ENCODE data around the gene THPO.
"Not testable (repeated sequence)": the region's sequence is repeated elsewhere in the genome, so short reads cannot be mapped to it uniquely, and the experiment has no call there.

The THPO gene

GRCh38 chr3:184349563-184350470 is 28.2 kb downstream of the THPO start:
- no peak for DNase-seq (ENCODE audit: low read depth)

- DNase-seq (ENCODE audit: low read depth), result no peak
Observed at GRCh38 chr3:184348057-184348382, 30.0 kb downstream of the THPO start.

GRCh38 chr3:184347321-184348056 is 30.5 kb downstream of the THPO start:
- DNase-seq (ENCODE audit: low read depth), result no peak

GRCh38 chr3:184346480-184347190 is 31.4 kb downstream of the THPO start:
- DNase-seq (ENCODE audit: low read depth), result no peak

GRCh38 chr3:184345317-184346144 is 32.5 kb downstream of the THPO start:
- DNase-seq (ENCODE audit: low read depth), result no peak

DNA sequence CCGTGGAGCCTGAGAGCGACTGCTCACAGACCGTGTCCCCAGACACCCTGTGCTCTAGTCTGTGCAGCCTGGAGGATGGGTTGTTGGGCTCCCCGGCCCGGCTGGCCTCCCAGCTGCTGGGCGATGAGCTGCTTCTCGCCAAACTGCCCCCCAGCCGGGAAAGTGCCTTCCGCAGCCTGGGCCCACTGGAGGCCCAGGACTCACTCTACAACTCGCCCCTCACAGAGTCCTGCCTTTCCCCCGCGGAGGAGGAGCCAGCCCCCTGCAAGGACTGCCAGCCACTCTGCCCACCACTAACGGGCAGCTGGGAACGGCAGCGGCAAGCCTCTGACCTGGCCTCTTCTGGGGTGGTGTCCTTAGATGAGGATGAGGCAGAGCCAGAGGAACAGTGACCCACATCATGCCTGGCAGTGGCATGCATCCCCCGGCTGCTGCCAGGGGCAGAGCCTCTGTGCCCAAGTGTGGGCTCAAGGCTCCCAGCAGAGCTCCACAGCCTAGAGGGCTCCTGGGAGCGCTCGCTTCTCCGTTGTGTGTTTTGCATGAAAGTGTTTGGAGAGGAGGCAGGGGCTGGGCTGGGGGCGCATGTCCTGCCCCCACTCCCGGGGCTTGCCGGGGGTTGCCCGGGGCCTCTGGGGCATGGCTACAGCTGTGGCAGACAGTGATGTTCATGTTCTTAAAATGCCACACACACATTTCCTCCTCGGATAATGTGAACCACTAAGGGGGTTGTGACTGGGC is 33.3 kb downstream of the THPO start:
- no peak for DNase-seq (ENCODE audit: low read depth)

DNA sequence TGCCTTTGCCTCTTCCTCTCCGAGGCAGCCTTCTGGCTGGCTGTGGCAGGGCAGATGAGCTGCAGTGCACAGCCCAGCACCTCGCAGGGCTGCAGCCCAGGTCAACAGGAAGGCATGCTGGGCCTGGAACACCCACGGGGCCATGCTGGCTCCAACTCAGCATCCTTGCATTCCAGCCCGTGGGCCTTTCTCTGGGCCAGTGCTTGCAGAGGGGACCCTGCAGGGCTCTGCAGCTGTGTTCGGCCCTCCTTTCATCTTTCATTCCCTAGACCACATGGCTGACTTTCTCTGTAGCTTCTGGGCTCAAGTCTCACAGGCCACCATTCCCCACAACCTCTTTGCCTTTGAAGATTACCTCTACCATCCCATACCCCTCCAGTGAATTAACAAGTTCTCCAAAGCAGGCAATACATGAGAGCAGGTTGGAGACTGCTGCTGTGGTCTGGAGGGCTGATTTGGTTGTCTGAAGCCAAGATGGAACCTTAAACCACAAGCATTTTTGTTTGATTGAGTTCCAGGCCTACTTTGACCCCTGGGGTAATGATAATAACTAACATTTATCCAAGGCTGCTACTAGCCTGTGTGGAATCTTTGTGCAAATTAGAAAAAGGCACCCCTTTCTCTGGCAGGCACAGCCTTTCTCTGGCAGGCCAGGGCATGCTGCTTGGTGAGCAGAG is 34.7 kb downstream of the THPO start:
- no peak for DNase-seq (ENCODE audit: low read depth)

DNA sequence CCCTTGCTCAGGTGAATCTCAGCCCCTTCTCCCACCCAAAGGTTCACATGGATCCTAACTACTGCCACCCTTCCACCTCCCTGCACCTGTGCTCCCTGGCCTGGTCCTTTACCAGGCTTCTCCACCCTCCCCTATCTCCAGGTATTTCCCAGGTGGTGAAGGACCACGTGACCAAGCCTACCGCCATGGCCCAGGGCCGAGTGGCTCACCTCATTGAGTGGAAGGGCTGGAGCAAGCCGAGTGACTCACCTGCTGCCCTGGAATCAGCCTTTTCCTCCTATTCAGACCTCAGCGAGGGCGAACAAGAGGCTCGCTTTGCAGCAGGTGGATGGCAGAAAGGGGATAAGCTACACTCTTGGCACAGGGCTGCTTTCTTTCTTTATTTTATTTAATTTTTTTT is 36.1 kb downstream of the THPO start:
- no peak for DNase-seq (ENCODE audit: low read depth)

DNA sequence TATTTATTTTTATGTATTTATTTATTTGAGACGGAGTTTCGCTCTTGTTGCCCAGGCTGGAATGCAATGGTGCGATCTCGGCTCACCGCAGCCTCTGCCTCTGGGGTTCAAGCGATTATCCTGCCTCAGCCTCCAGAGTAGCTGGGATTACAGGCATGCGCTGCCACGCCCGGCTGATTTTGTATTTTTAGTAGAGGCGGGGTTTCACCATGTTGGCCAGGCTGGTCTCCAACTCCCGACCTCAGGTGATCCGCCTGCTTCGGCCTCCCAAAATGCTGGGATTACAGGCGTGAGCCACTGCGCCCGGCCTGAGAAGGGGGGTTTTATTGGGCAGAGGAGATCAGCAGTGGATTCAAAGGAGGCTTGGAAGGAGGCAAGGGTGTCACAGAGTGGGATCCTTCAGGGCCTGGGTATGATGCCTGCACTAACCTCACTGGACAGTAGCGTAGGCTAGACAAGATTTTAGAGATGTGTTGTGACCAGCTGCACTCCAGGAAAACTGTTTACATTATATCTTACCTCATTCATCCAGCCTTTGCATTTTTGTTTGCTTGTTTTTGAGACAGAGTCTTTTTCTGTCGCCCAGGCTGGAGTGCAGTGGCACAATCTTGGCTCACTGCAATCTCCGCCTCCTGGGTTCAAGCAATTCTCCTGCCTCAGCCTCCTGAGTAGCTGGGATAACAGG is 38.4 kb downstream of the THPO start:
- not testable (repeated sequence) for DNase-seq (ENCODE audit: low read depth)

GRCh38 chr3:184339001-184339400 is 39.0 kb downstream of the THPO start:
- no peak for DNase-seq (ENCODE audit: low read depth)

- no peak for DNase-seq (ENCODE audit: low read depth)
Observed at GRCh38 chr3:184338511-184338945, 39.5 kb downstream of the THPO start.

- no peak for DNase-seq (ENCODE audit: low read depth)
Observed at GRCh38 chr3:184337981-184338380, 40.0 kb downstream of the THPO start.

- no peak for DNase-seq (ENCODE audit: low read depth)
Observed at GRCh38 chr3:184337399-184337714, 40.6 kb downstream of the THPO start, which contains the start of gene FAM131A. TSS of gene FAM131A (plus strand) at chr3:184337600. CDS start at chr3:184337631, 31 bp downstream.

GRCh38 chr3:184336547-184337398 is 41.2 kb downstream of the THPO start:
- no peak for DNase-seq (ENCODE audit: low read depth)

DNA sequence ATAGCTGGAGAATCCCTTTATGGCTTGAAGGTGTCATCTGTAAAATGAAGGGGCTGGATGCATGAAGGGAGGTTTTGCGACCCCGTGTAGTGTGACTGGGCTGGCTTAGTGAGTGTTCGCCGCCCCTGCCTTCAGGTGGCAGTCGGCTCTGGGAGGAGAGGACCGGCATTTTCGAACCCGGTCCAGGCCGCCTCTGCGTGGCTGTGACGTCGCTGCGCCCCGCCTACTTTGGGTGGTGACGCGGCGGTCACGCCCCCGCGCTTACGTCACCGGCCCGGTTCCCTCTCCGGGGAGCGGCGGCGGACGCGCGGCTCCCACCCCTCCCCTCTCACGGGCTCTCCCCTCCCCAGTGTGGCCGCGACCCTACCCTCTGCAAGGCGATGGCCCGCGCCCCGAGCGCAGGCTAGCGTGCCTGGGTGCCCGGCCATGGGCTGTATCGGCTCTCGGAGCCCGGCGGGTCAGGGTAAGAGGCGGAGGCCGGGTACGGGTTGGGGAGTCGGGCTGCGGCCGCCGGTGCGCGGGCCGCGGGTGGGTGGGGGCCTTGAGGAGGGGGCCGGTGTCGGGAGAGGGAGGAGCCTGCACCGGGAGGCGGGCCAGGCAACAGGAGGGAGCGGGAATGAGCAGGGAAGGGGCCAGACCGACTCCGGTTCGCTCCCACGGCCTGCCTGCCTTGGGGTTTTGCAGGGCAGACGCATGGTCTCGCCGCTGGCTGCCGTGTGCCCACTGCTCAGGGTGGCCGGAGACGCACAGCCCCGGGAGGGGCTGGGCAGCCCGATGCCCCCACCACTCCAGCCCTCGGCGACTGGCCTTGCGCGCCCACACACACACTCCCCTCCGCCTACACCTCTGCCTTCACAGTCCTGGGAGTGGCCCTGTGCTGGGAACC is 42.1 kb downstream of the THPO start:
- DNase-seq (ENCODE audit: low read depth), result peak; percentile 93

GRCh38 chr3:184335291-184335660 is 42.7 kb downstream of the THPO start:
- no peak for DNase-seq (ENCODE audit: low read depth)

DNA sequence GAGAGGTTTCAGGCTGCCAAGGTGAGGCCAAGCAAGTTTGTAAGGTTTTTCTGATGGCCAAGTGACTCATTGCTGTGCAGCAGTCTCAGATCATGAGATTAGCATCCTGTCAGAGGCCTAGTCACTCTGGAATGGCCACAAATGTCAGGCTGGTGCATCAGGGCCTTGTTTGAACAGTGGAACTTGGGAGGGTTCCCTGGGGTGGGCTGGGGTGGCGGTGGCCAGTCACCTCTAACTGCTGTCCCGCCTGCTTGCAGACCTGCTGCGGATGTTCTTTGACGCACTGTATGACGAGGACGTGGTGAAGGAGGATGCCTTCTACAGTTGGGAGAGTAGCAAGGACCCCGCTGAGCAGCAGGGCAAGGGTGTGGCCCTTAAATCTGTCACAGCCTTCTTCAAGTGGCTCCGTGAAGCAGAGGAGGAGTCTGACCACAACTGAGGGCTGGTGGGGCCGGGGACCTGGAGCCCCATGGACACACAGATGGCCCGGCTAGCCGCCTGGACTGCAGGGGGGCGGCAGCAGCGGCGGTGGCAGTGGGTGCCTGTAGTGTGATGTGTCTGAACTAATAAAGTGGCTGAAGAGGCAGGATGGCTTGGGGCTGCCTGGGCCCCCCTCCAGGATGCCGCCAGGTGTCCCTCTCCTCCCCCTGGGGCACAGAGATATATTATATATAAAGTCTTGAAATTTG is 43.4 kb downstream of the THPO start:
- no peak for DNase-seq (ENCODE audit: low read depth)
